Measurements from ENCODE around the gene MARCHF4.

GRCh38 chr2:216406826-216407225 is 34.5 kb upstream of the MARCHF4 start:
- TF ChIP-seq POLR2A (IDR thresholded peaks at IDR 0.05): no peak
- TF ChIP-seq, protein P1, sequence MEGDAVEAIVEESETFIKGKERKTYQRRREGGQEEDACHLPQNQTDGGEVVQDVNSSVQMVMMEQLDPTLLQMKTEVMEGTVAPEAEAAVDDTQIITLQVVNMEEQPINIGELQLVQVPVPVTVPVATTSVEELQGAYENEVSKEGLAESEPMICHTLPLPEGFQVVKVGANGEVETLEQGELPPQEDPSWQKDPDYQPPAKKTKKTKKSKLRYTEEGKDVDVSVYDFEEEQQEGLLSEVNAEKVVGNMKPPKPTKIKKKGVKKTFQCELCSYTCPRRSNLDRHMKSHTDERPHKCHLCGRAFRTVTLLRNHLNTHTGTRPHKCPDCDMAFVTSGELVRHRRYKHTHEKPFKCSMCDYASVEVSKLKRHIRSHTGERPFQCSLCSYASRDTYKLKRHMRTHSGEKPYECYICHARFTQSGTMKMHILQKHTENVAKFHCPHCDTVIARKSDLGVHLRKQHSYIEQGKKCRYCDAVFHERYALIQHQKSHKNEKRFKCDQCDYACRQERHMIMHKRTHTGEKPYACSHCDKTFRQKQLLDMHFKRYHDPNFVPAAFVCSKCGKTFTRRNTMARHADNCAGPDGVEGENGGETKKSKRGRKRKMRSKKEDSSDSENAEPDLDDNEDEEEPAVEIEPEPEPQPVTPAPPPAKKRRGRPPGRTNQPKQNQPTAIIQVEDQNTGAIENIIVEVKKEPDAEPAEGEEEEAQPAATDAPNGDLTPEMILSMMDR (IDR thresholded peaks at IDR 0.05): no peak
- no peak for TF ChIP-seq EP300 (IDR thresholded peaks at IDR 0.05)
